Germinal center (tissue), 1 donor: ENCODE measurements around the gene MTMR11.
"Not testable (repeated sequence)": the region's sequence is repeated elsewhere in the genome, so short reads cannot be mapped to it uniquely, and the experiment has no call there.

Experiments used
- DNase-seq: peaks from one replicate; pipeline ENCODE4 v3.0.0; 2012; ENCODE audit warnings: mixed read lengths, low spot score

The MTMR11 gene

GRCh38 chr1:149936170-149936991 lies at the start of gene MTMR11:
MTMR11 (minus strand) TSS chr1:149936879; CDS start chr1:149936647, 232 bp downstream.
- DNase-seq, result no peak

GRCh38 chr1:149979972-149980540 lies 43.4 kb upstream of the MTMR11 start:
- DNase-seq, result no peak

GRCh38 chr1:149979245-149979971 lies 42.7 kb upstream of the MTMR11 start:
- DNase-seq, result no peak

- no peak for DNase-seq
Observed at GRCh38 chr1:149978547-149979023, 41.9 kb upstream of the MTMR11 start.

GRCh38 chr1:149977345-149977744 lies 40.7 kb upstream of the MTMR11 start:
- no peak for DNase-seq

- no peak for DNase-seq
Observed at GRCh38 chr1:149972547-149972946, 35.9 kb upstream of the MTMR11 start.

- no peak for DNase-seq
Observed at GRCh38 chr1:149967646-149968045, 31.0 kb upstream of the MTMR11 start.

- no peak for DNase-seq
Observed at GRCh38 chr1:149967041-149967440, 30.4 kb upstream of the MTMR11 start.

GRCh38 chr1:149966405-149966804 lies 29.7 kb upstream of the MTMR11 start:
- no peak for DNase-seq

- DNase-seq, result no peak
Observed at GRCh38 chr1:149965440-149965839, 28.8 kb upstream of the MTMR11 start.

- no peak for DNase-seq
Observed at GRCh38 chr1:149963358-149963757, 26.7 kb upstream of the MTMR11 start.

- DNase-seq, result no peak
Observed at GRCh38 chr1:149962736-149963135, 26.1 kb upstream of the MTMR11 start.

- DNase-seq, result peak; percentile 58
Observed at GRCh38 chr1:149962039-149962647, 25.5 kb upstream of the MTMR11 start.

- not testable (repeated sequence) for DNase-seq
Observed at GRCh38 chr1:149957548-149957947, 20.9 kb upstream of the MTMR11 start.

- DNase-seq, result no peak
Observed at GRCh38 chr1:149949911-149950310, 13.2 kb upstream of the MTMR11 start.

- DNase-seq, result no peak
Observed at GRCh38 chr1:149945206-149945605, 8.5 kb upstream of the MTMR11 start.

- no peak for DNase-seq
Observed at GRCh38 chr1:149942885-149943284, 6.2 kb upstream of the MTMR11 start.

GRCh38 chr1:149942207-149942606 lies 5.5 kb upstream of the MTMR11 start:
- no peak for DNase-seq

GRCh38 chr1:149940427-149940826 lies 3.7 kb upstream of the MTMR11 start:
- no peak for DNase-seq

- not testable (repeated sequence) for DNase-seq
Observed at GRCh38 chr1:149938668-149939003, 2.0 kb upstream of the MTMR11 start.

GRCh38 chr1:149937759-149938158 lies 1.1 kb upstream of the MTMR11 start:
- no peak for DNase-seq

- no peak for DNase-seq
Observed at GRCh38 chr1:149936992-149937705, 470 bp upstream of the MTMR11 start.
